H1 (cell line): ENCODE measurements around the gene EFCAB6. TPM values are rescaled to one million over a fixed set of nuclear protein-coding genes. Genes with fewer than 3 reads are reported as not detected.

ENCODE experiments used
- CTCF ChIA-PET: fragments of 300-600 bp; sonication (Branson Sonifier 250); formaldehyde crosslinking; loops from one replicate; lab custom pipeline; 2021; ENCODE audit not compliant: partially characterized antibody; lab: Charles Lee
- POLR2A ChIA-PET: fragments of 300-600 bp; sonication (Branson Sonifier 250); formaldehyde crosslinking; loops from one replicate; lab custom pipeline; 2021; ENCODE audit warnings: inconsistent platforms; ENCODE audit not compliant: partially characterized antibody; lab: Charles Lee
- DNase-seq, 2 experiments: peaks; one replicate each; pipeline versions ENCODE4 v3.0.0 to v3.0.0-alpha.2; 2010 to 2022; ENCODE audit warnings: low spot score in 2 of 2, low read depth in 1 of 2, mixed read lengths in 1 of 2
- FAIRE-seq: peaks from 2 replicates; lab custom pipeline; 2011; peaks lifted over from hg19 to GRCh38; lab: Jason Lieb, UNC
- H2AFZ ChIP-seq: 2 replicates; pipeline ENCODE4 v1.8.1; 2012; ENCODE audit warnings: low read length, inconsistent platforms
- H2AK5ac ChIP-seq: 2 replicates; pipeline ENCODE4 v1.6.1; 2013; ENCODE audit warnings: low read depth, low read length
- H2BK120ac ChIP-seq: replicated peaks from 2 replicates; pipeline ENCODE3; 2013; ENCODE audit warnings: low read depth, low read length, inconsistent platforms
- H2BK12ac ChIP-seq: 2 replicates; pipeline ENCODE4 v1.6.1; 2013; ENCODE audit warnings: low read depth, low read length
- H2BK15ac ChIP-seq: 2 replicates; pipeline ENCODE4 v1.6.1; 2013; ENCODE audit warnings: low read length
- H2BK20ac ChIP-seq: 2 replicates; pipeline ENCODE4 v1.6.1; 2013; ENCODE audit warnings: low read length
- H2BK5ac ChIP-seq: 2 replicates; pipeline ENCODE4 v1.6.1; 2013; ENCODE audit warnings: low read depth, low read length
- H3K14ac ChIP-seq: 2 replicates; pipeline ENCODE4 v1.6.1; 2013; ENCODE audit warnings: inconsistent platforms; ENCODE audit not compliant: insufficient read length
- H3K18ac ChIP-seq: 2 replicates; pipeline ENCODE4 v1.6.1; 2013; ENCODE audit warnings: low read length; ENCODE audit errors: extremely low read depth
- H3K23ac ChIP-seq: 2 replicates; pipeline ENCODE4 v1.6.1; 2013; ENCODE audit warnings: inconsistent platforms; ENCODE audit not compliant: insufficient read length
- H3K23me2 ChIP-seq: 2 replicates; pipeline ENCODE4 v1.6.1; 2013; ENCODE audit warnings: low read depth, low read length
- H3K27ac ChIP-seq: 2 replicates; pipeline ENCODE4 v1.6.1; 2011; ENCODE audit warnings: low read depth, low read length, inconsistent platforms
- H3K27me3 ChIP-seq, 4 experiments: replicated peaks in 1 of 4; 1 replicate in 1 of 4; 2 replicates in 3 of 4; pipeline versions ENCODE4 v1.6.1 to v1.8.1; 2011 to 2013; ENCODE audit warnings: low read length in 3 of 4, mild to moderate bottlenecking in 3 of 4, inconsistent platforms in 2 of 4, mixed read lengths in 2 of 4, moderate library complexity in 1 of 4; ENCODE audit not compliant: control insufficient read depth in 3 of 4, insufficient read depth in 3 of 4; ENCODE audit errors: extremely low read depth in 1 of 4
- H3K36me3 ChIP-seq, 4 experiments: 2 replicates each; pipeline versions ENCODE4 v1.6.1 to v1.8.1; 2011 to 2013; ENCODE audit warnings: mild to moderate bottlenecking in 4 of 4, low read length in 3 of 4, moderate library complexity in 2 of 4, control low read depth in 1 of 4, inconsistent platforms in 1 of 4; ENCODE audit not compliant: insufficient read depth in 4 of 4, control insufficient read depth in 2 of 4
- H3K4ac ChIP-seq: replicated peaks from 2 replicates; pipeline ENCODE3; 2013; ENCODE audit warnings: low read length, low read depth, mixed read lengths, inconsistent platforms; ENCODE audit not compliant: insufficient read length
- H3K4me1 ChIP-seq, 4 experiments: replicated peaks in 1 of 4; 1 replicate in 1 of 4; 2 replicates in 3 of 4; pipeline versions ENCODE4 v1.6.1 to v1.8.1; 2011 to 2013; ENCODE audit warnings: low read length in 3 of 4, inconsistent platforms in 2 of 4, mixed read lengths in 1 of 4; ENCODE audit not compliant: insufficient read depth in 4 of 4, control insufficient read depth in 3 of 4
- H3K4me2 ChIP-seq, 2 experiments: 2 replicates each; pipeline versions ENCODE4 v1.6.1 to v1.8.1; 2011 to 2013; ENCODE audit warnings: low read depth in 2 of 2, low read length in 2 of 2, control low read depth in 1 of 2, inconsistent platforms in 1 of 2, mild to moderate bottlenecking in 1 of 2; ENCODE audit not compliant: insufficient read depth in 1 of 2
- H3K4me3 ChIP-seq, 4 experiments: fragments of 200-600, 300-600 bp in 1 of 4; sonication (generic), shearing (Covaris generic), sonication (Bioruptor Twin) in 1 of 4; 2 replicates each; pipeline versions ENCODE4 v1.5.1 to v1.8.1; 2011 to 2016; ENCODE audit warnings: low read length in 4 of 4, low read depth in 3 of 4, control low read depth in 2 of 4, inconsistent platforms in 2 of 4, mild to moderate bottlenecking in 2 of 4, mixed read lengths in 1 of 4, moderate library complexity in 1 of 4; ENCODE audit not compliant: insufficient read depth in 2 of 4; ENCODE audit errors: extremely low read depth in 1 of 4
- H3K56ac ChIP-seq: replicated peaks from 2 replicates; pipeline ENCODE3; 2013; ENCODE audit warnings: low read depth, mild to moderate bottlenecking, mixed read lengths, low read length, inconsistent platforms; ENCODE audit not compliant: insufficient read length
- H3K79me1 ChIP-seq: 2 replicates; pipeline ENCODE4 v1.6.1; 2013; ENCODE audit warnings: low read depth, low read length, control low read depth
- H3K79me2 ChIP-seq, 2 experiments: 2 replicates each; pipeline versions ENCODE4 v1.6.1 to v1.8.1; 2012 to 2013; ENCODE audit warnings: low read length in 2 of 2, mild to moderate bottlenecking in 2 of 2, inconsistent platforms in 1 of 2; ENCODE audit not compliant: insufficient read depth in 2 of 2, control insufficient read depth in 1 of 2
- H3K9ac ChIP-seq, 4 experiments: replicated peaks in 1 of 4; 1 replicate in 1 of 4; 2 replicates in 3 of 4; pipeline versions ENCODE4 v1.6.1 to v1.8.1; 2011 to 2013; ENCODE audit warnings: low read depth in 3 of 4, low read length in 3 of 4, control low read depth in 2 of 4, mild to moderate bottlenecking in 2 of 4, moderate library complexity in 2 of 4, inconsistent platforms in 1 of 4; ENCODE audit errors: extremely low read depth in 1 of 4
- H3K9me3 ChIP-seq, 2 experiments: 2 replicates each; pipeline versions ENCODE4 v1.6.1 to v1.8.1; 2012 to 2013; ENCODE audit warnings: mild to moderate bottlenecking in 2 of 2, moderate library complexity in 2 of 2, control low read depth in 1 of 2, inconsistent platforms in 1 of 2, low read depth in 1 of 2, low read length in 1 of 2, mixed read lengths in 1 of 2; ENCODE audit not compliant: insufficient read depth in 2 of 2
- H4K20me1 ChIP-seq, 2 experiments: replicated peaks in 1 of 2; 2 replicates each; pipeline versions ENCODE3 to v1.8.1; 2011 to 2013; ENCODE audit warnings: inconsistent platforms in 2 of 2, low read length in 2 of 2, mild to moderate bottlenecking in 1 of 2; ENCODE audit not compliant: insufficient read depth in 2 of 2, control insufficient read depth in 1 of 2
- H4K5ac ChIP-seq: 2 replicates; pipeline ENCODE4 v1.6.1; 2013; ENCODE audit warnings: low read length, low read depth, mixed read lengths, inconsistent platforms; ENCODE audit not compliant: insufficient read length
- H4K8ac ChIP-seq: 2 replicates; pipeline ENCODE4 v1.8.0; 2013; ENCODE audit warnings: mild to moderate bottlenecking, moderate library complexity, low read length, inconsistent platforms; ENCODE audit not compliant: insufficient read depth; ENCODE audit errors: extremely low read depth
- H4K91ac ChIP-seq: replicated peaks from 2 replicates; pipeline ENCODE3; 2013; ENCODE audit warnings: low read length, mixed read lengths, inconsistent platforms; ENCODE audit not compliant: insufficient read length
- MAFK ChIP-seq: IDR thresholded peaks from 2 replicates; pipeline ENCODE4 v1.6.1; 2012; ENCODE audit warnings: low read depth, mild to moderate bottlenecking, improper control_type of control experiment, low read length
- NRF1 ChIP-seq: IDR thresholded peaks from 2 replicates; pipeline ENCODE4 v1.6.1; 2011; ENCODE audit warnings: mild to moderate bottlenecking, low read depth, low read length, improper control_type of control experiment
- SP4 ChIP-seq: IDR thresholded peaks from 2 replicates; pipeline ENCODE4 v1.6.1; 2012; ENCODE audit warnings: low read length, inconsistent platforms
- TBP ChIP-seq: IDR thresholded peaks from 2 replicates; pipeline ENCODE4 v1.6.1; 2011; ENCODE audit warnings: low read depth, low read length, improper control_type of control experiment
- TCF12 ChIP-seq: IDR thresholded peaks from 2 replicates; pipeline ENCODE4 v1.6.1; 2011; ENCODE audit warnings: low read depth, mild to moderate bottlenecking, low read length
- WGBS, 2 experiments: shearing (Covaris generic) in 1 of 2; methylation state at CpG; one replicate each; pipeline versions ENCODE4 v1.1.6 to v1.1.7; 2013 to 2015; ENCODE audit warnings: low lambda C conversion rate in 2 of 2, mixed read lengths in 2 of 2, inconsistent platforms in 1 of 2, low coverage in 1 of 2, missing lambda C conversion rate in 1 of 2; ENCODE audit not compliant: insufficient replicate concordance in 2 of 2, insufficient coverage in 1 of 2, insufficient read length in 1 of 2; ENCODE audit errors: extremely low coverage in 1 of 2, missing lambda C conversion rate in 1 of 2; 5-methylcytosine and 5-hydroxymethylcytosine counted together
- polyA plus RNA-seq, 7 experiments: library from polyadenylated mRNA; depleted of rRNA in 3 of 7; stranded (reverse) in 5 of 7; unstranded in 2 of 7; fragments of >200 nt in 5 of 7; fragments of 200-250 nt in 2 of 7; gene quantifications; 1 replicate in 5 of 7; 2 replicates in 1 of 7; 4 replicates in 1 of 7; pipeline versions ENCODE4 v1.2.1 to v1.2.3, GENCODE V29; 2011 to 2013; ENCODE audit warnings: missing spikeins in 2 of 7, mixed read lengths in 2 of 7
- total RNA-seq: library from RNA; stranded (reverse); fragmentation: NEBNext Ultra II Directional; extraction: Animal tissue kit (Norgen Biotek cat#: 25700); gene quantifications from 2 replicates; pipeline ENCODE4 v1.2.1, GENCODE V29; 2021
- TF ChIP-seq, protein P1 (sequence below): IDR thresholded peaks from 2 replicates; pipeline ENCODE4 v1.6.1; 2011; ENCODE audit warnings: low read length, improper control_type of control experiment

EFCAB6 gene
- total and polyA plus RNA-seq, 2 of the 8 experiments (the other 6 are each of a cell fraction or from before 2014, with no cell fraction given), result 0.32 to 1.7 TPM

DNA sequence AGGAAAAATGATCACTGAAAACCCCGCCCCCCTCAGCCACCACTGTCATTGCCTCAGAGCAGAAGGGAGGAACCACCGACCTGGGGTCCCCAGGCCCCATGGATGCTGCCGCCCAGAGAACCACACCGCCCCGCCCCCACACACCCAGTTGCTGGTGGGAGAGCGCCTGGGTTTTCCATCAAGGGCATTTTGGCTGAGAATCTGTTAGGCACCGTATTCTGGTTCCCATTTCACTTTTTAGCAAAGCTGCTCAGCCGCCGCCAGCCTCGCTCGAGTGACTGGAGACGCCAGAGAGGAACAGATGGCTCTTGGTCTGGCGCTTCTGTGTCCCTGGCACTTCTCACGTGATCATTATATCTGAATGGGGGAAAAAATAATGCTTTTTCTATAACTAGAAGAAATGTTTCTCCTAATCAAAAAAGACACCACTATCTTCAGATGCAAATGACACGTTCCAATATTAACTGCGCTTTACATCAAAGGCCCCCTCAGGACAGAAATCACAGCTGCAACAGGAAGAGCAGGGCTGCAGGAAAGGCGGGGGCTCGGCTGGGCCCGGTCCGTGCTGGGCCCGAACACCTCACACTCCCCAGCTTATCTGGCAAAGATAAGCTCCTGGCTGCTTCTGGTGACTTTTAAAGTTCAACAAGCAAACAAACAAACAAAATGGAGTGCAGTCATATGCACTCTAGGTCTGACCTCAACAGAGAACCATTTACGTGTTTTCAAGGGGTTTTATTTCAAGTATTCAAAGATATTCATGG lies 250.5 kb downstream of the EFCAB6 start:
- no peaks in the 10 kb centered on the region for H3K79me1 ChIP-seq
- no peak overlapping the region; the same call in 1 of the 2 replicates for H3K18ac ChIP-seq
- peaks cover 0 to 4% (median 0%) of the 10 kb centered on the region in 4 experiments; a peak in 4 of 7 replicates for H3K4me1 ChIP-seq
- no peaks in the 10 kb centered on the region for H3K36me3 ChIP-seq
- ChIA-PET POLR2A (no interaction called here), CTCF (interaction anchor here (1.4 kb wide), 1 partner anchor 46 kb away, joined by 3 read pairs; no protein-coding TSS in a partner anchor)
- no peak overlapping the region for H2BK5ac ChIP-seq
- H3K9me3 ChIP-seq, result no peaks in the 10 kb centered on the region; a peak in 2 of 4 replicates
- H3K27ac ChIP-seq, result no peak overlapping the region
- H3K4me3 ChIP-seq, result no peak overlapping the region
- WGBS, 2 experiments, result 86% methylated on average over 21 of the region's 22 CpGs; no CpG with 5 or more reads in 1 of the 2 experiments
- no peaks in the 10 kb centered on the region for H3K79me2 ChIP-seq
- H3K14ac ChIP-seq, result no peak overlapping the region
- FAIRE-seq, result no peak
- no peak overlapping the region for H4K91ac ChIP-seq
- no peaks in the 10 kb centered on the region for H3K27me3 ChIP-seq
- H3K9ac ChIP-seq, result no peak overlapping the region
- no peak overlapping the region for H2BK15ac ChIP-seq
- H3K56ac ChIP-seq, result no peak overlapping the region
- no peak overlapping the region for H3K4me2 ChIP-seq
- H4K20me1 ChIP-seq, result no peaks in the 10 kb centered on the region
- H3K23ac ChIP-seq, result no peak overlapping the region
- no peak overlapping the region for H2BK12ac ChIP-seq
- no peak overlapping the region for H3K4ac ChIP-seq
- no peaks in the 10 kb centered on the region for H3K23me2 ChIP-seq
- no peak overlapping the region for H2BK20ac ChIP-seq
- H4K8ac ChIP-seq, result no peak overlapping the region; the same call in 1 of the 2 replicates
- H4K5ac ChIP-seq, result no peak overlapping the region
- H2AFZ ChIP-seq, result no peak overlapping the region
- no peak for DNase-seq
- no peak overlapping the region for H2AK5ac ChIP-seq
- no peak overlapping the region for H2BK120ac ChIP-seq
- TF ChIP-seq NRF1 (no peak), MAFK (no peak), TCF12 (no peak), TBP (no peak), SP4 (no peak)
- TF ChIP-seq, protein P1, sequence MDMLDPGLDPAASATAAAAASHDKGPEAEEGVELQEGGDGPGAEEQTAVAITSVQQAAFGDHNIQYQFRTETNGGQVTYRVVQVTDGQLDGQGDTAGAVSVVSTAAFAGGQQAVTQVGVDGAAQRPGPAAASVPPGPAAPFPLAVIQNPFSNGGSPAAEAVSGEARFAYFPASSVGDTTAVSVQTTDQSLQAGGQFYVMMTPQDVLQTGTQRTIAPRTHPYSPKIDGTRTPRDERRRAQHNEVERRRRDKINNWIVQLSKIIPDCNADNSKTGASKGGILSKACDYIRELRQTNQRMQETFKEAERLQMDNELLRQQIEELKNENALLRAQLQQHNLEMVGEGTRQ, result no peak
